HG03064 (cell line): ENCODE data around the gene ANKRD13B.
"Not testable (repeated sequence)": the region's sequence is repeated elsewhere in the genome, so short reads cannot be mapped to it uniquely, and the experiment has no call there.

Source experiments
- ATAC-seq: cut with Tn5 transposase; IDR thresholded peaks from one replicate; pipeline ENCODE4 v1.9.1; 2021; ENCODE audit warnings: low read depth; ENCODE audit not compliant: unreplicated experiment

The ANKRD13B gene

DNA sequence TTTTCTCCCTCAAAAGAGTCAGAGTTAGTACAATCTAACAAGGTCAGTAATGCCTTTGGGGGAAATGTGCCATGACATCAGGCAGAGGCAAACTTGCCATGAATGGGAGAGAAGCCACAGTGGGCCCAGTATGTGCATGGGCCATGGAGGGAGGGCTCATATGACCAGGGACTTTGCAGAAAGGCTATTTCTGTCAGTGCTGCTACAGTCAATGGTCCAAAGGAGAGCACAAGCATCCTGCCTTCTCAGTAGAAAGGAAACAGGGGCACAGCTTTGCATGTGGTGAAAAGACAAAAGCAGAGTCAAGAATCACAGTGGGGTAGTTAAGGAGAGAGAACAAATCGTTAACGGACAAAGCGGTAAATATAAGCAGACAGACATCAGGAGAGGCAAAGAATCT, 41.0 kb downstream of the ANKRD13B start:
- no peak for ATAC-seq

DNA sequence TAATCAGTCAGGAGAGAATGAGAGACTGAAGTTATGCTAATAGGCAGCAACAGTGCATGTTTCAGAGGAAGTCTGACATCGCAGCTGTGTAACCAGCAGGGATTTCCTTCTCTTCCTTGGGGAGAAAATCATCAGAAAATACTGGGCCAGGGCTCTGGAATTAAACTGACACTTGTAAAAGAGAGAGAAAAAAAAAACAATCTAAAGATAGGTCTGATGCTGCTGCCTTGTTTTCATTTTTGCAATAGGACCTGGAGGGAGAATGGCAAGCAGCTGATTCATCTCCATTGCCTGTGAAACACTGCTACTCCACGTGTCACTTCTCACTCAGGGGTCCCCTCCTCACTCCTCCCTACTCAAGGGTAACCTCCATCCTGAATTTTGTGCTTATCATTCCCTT, 47.5 kb downstream of the ANKRD13B start:
- ATAC-seq, result no peak

DNA sequence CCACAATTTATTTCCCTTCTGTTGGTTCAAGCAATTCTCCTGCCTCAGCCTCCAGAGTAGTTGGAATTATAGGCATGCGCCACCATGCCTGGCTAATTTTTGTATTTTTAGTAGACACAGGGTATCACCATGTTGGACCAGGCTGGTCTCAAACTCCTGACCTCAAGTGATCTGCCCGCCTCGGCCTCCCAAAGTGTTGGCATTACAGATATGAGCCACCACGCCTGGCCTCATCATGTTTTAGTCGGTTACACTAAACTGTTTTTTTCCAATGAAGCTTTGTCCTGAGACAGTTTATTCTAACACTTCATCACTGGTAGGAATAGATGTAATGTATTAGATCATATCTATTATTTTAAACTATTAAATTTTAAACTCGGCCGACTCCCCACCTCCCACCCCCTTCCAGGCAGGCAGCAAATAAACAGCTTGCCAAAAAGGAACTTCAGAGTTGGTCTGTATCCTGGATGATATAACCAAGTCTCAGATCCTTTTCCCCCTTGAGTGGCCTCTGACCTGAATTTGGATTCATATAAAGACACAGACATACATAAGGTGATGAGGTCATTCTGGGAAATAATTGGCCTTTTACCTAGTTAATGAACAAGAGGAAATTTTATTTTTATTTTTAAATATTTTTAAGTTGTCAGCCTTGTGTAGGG, 48.2 kb downstream of the ANKRD13B start:
- no peak for ATAC-seq

GRCh38 chr17:29642171-29642611, 49.3 kb downstream of the ANKRD13B start:
- no peak for ATAC-seq

GRCh38 chr17:29643817-29644160, 50.9 kb downstream of the ANKRD13B start:
- ATAC-seq, result no peak

DNA sequence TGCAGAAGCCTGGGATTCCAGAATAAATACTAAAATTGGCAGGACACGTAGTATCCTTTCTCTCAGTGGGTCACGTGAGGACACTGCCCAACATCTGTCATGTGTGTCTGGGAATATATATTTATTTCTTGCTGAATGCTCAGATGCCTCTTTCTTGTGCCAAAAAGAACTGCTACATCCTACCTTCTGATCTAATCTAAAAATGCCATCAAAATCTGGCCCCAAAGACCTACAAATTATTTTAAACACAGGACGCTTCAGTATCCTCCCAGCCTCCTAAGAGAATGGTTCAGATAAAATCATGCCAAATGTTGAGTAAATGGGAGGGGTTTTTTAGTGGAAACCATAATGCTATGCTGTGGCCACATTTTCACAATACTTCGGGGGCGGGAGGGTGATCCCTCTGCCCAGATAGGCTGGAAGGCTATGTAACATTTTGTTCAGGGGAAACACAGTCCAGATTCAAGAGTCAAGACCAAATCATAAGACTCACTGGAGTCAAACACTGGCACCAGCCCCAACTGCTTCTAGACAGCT, 52.7 kb downstream of the ANKRD13B start:
- no peak for ATAC-seq

DNA sequence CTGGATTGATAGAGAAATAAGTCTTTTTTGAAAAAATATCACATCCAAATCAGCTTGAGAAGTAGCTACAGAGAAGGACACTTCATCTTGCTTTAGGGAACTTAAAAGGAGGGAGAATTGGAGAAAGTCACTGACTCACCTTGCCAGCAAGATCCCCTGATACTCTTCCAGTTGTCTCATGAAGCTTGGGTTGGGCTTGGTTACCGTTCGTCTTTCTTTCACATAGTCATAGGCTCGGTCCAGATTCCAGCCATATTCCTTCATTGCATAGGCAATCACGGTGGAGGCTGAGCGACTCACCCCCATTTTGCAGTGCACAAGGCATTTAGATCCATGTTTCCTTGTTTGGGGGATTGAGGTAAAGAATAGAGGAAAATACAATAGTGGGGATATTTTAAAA, 55.1 kb downstream of the ANKRD13B start:
- no peak for ATAC-seq

GRCh38 chr17:29649359-29649758, 56.4 kb downstream of the ANKRD13B start:
- ATAC-seq, result no peak

DNA sequence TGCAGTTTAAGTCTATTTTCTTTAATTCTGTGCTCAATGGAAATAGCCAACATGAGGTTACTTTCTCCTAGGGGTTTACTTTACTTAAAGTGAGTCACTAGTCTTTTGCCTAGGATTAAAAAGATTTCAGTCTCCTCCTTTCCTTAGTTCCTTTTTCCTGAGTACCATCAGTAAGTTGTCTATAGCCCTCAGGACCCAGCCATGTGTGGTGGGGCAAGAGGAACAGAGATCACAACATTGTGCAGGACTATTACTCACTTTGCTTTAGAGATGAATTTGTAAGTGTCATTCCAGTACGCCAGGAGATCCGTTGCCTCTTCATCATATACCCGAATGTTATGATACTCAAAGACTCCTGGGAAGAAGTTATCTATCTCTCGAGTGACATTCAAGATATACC, 57.5 kb downstream of the ANKRD13B start:
- no peak for ATAC-seq

- not testable (repeated sequence) for ATAC-seq
Observed at GRCh38 chr17:29651913-29652312, 59.0 kb downstream of the ANKRD13B start.

DNA sequence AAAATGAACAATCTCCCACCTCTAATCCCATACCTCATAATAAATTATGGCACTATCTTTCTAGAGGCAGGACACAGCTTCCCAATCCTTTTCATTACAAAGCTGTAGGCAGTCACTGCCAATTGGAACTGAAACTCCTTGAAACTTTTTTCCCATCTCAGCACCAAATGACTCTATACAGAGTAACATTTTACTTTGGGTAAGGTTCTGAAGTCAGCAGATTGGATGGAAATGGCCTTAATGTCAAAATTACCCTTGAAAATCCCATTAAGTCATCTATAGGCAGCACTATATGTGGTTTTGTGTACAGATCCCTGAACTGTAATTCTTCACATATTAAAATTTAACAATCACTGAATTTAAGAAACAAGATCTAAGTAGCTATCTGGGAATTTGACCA, 60.0 kb downstream of the ANKRD13B start:
- ATAC-seq, result no peak

DNA sequence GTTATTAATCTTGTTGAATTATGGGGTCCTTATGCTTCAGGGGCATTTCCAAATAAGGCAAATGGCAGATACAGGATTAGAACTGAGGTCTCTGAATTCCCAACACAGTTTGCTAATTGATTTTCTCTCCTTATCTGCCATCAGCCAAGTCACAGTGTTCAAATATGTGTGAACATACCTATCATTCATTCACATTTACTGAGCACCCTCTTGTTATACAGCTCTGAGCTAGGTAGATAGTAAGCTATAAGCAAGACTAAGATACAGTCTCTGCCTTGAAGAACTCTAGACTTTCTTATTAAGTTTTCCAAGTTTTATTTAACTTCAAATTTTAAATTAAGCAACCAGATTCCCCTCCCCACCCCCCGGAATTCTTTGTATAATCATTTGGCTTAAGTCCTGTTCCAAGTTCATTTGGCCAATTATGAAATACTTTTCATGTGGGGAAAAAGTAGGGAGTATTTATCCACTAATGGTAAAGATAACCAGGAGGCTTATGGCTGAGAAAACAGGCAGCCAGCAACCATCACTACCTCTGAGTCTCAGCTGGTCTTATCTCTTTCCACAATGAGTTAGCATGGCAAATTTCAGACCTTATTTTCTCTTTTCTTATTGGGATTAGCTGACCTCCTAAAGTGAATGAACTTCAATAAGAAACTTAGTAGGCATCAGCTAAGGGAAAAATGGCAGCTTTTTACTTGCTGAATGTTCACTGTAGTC, 61.2 kb downstream of the ANKRD13B start:
- ATAC-seq, result no peak

- ATAC-seq, result no peak
Observed at GRCh38 chr17:29655323-29655722, 62.4 kb downstream of the ANKRD13B start.

DNA sequence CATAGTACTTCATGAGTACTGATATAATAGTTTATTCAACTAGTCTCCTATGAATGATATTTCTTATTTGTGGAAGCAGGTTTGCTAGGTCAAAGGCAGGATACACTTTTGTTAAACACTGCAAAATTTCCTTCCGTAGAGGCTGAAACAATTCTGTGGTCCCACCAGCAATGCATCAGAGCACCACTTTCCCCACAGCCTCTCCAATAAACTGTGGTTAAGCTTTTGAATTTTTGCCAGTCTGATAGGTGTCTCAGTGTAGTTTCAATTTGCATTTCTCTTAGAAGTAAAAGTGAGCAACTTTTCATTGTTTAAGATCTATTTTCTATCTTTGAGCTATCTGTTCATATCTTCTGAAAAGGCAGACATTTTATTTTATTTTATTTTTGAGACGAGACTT, 66.2 kb downstream of the ANKRD13B start:
- no peak for ATAC-seq

DNA sequence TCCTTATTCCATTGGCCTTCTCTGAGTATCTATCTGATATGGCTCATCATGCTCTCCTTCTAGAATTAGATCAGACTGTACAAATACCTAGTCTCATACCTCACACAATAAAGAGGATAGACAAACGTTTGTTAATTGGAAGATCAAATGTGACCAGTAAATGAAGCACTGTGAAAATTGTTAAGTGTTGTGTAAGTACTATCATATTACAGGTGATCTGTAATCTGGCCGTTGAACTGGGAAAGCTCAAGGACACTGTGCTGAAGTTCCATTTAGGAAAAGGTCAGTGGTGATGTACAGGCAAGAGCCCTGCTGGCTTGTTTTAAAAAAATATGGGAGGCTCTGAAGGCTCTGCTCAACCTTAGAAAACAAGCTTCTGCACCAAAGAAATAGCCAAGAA, 68.3 kb downstream of the ANKRD13B start:
- no peak for ATAC-seq

GRCh38 chr17:29663155-29663554, 70.2 kb downstream of the ANKRD13B start:
- no peak for ATAC-seq
